NCI-H524 (cell line): ENCODE measurements around the gene SDC1.
A peak's percentile ranks its signal among the peaks of the same experiment; 100 is the strongest.
"Not testable (repeated sequence)": the region's sequence is repeated elsewhere in the genome, so short reads cannot be mapped to it uniquely, and the experiment has no call there.

Experiments used
- DNase-seq, 2 experiments: peaks; one replicate each; lab custom pipeline; 2025; lab: John Stamatoyannopoulos, UW

SDC1 gene

GRCh38 chr2:20224716-20225293, at the start of gene SDC1:
SDC1 (minus strand) TSS chr2:20225130; CDS start chr2:20224867, 263 bp downstream.
- peak; percentile 50 to 61 for DNase-seq

- no peak for DNase-seq
These were observed 48.1 kb upstream of the SDC1 start for GRCh38 chr2:20273042-20273441.

GRCh38 chr2:20268317-20268716, 43.4 kb upstream of the SDC1 start:
- not testable (repeated sequence) for DNase-seq

- DNase-seq: no peak
These were observed 42.6 kb upstream of the SDC1 start for GRCh38 chr2:20267529-20267928.

GRCh38 chr2:20264629-20265028, 39.7 kb upstream of the SDC1 start:
- DNase-seq: no peak

GRCh38 chr2:20257411-20257810, 32.5 kb upstream of the SDC1 start:
- DNase-seq: no peak

GRCh38 chr2:20254731-20255130, 29.8 kb upstream of the SDC1 start:
- no peak for DNase-seq

GRCh38 chr2:20250436-20250835, 25.5 kb upstream of the SDC1 start:
- DNase-seq: no peak

GRCh38 chr2:20249170-20249569, 24.2 kb upstream of the SDC1 start:
- DNase-seq: no peak

- no peak for DNase-seq
These were observed 22.2 kb upstream of the SDC1 start for GRCh38 chr2:20247084-20247483.

GRCh38 chr2:20243637-20244036, 18.7 kb upstream of the SDC1 start:
- not testable (repeated sequence) for DNase-seq

GRCh38 chr2:20242727-20243377, 17.9 kb upstream of the SDC1 start:
- no peak for DNase-seq

GRCh38 chr2:20241973-20242726, 17.2 kb upstream of the SDC1 start:
- DNase-seq: no peak

GRCh38 chr2:20240291-20240690, 15.4 kb upstream of the SDC1 start:
- not testable (repeated sequence) for DNase-seq

GRCh38 chr2:20236496-20236895, 11.6 kb upstream of the SDC1 start:
- no peak for DNase-seq

- DNase-seq: no peak
These were observed 10.8 kb upstream of the SDC1 start for GRCh38 chr2:20235655-20236305.

GRCh38 chr2:20234597-20234996, 9.7 kb upstream of the SDC1 start:
- DNase-seq: not testable (repeated sequence)

- DNase-seq: no peak
These were observed 7.9 kb upstream of the SDC1 start for GRCh38 chr2:20232837-20233207.

- no peak for DNase-seq
These were observed 6.7 kb upstream of the SDC1 start for GRCh38 chr2:20231598-20232026.

GRCh38 chr2:20231159-20231558, 6.2 kb upstream of the SDC1 start:
- DNase-seq: no peak

GRCh38 chr2:20230114-20230425, 5.1 kb upstream of the SDC1 start:
- no peak for DNase-seq

- DNase-seq: no peak
These were observed 4.6 kb upstream of the SDC1 start for GRCh38 chr2:20229322-20230113.
